NCI-H526 treated with DMSO at 0.1 percent for 48 hours (cell line): Measurements from ENCODE around the gene VIL1.

Source experiments
- DNase-seq: peaks from one replicate; lab custom pipeline; 2025; lab: John Stamatoyannopoulos, UW

VIL1 gene

DNA sequence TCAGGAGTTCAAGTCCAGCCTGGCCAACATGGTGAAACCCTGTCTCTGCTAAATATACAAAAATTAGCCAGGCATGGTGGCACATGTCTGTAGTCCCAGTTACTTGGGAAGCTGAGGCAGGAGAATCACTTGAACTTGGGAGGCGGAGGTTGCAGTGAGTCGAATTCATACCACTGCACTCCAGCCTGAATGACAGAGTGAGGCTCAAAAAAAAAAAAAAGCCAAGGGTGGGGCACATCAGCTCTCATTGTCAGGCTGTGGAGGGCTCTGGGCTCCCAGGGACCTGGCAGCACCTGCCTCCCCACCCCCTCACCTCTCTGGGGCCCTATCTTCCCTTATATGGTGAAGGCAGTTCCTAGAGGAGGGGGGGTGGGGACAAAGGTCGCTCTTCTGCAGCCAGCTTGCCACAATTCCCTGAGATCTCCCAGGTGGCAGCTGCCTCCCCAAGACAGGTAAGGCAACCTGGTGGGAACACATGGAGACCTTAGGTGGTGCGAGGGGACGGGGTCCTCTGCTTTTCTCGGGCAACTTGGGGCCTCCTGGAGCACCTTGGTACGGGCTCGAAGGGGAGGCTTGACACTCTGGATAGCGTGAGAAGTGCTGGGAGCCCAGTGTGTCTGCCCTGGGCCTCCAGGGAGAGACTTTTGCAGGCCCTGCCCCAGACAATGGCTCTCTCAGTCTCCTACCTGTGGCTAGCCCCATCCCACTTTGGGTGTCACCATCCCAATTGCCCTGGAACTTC lies at the start of gene VIL1:
TSS of gene VIL1 (plus strand) at position 407 of the 742 bp plus-strand sequence. CDS start 4,656 bp downstream, outside the sequence.
- DNase-seq, result peak; percentile 85

DNA sequence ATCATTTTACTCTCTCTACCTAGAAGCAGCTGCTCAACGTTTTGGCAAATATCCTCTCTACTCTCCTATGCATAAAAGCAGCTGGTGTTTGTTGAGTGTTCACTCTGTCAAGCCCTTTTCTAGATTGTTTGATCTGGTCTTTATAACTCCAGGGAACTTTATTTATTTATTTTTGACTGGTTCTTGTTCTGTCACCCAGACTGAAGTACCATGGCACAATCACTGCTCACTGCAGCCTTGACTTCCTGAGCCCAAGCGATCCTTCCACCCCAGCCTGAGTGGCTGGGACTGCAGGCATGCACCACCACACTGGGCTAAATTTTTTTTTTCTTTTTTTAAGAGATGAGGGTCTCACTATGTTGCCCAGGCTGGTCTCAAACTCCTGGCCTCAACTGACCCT lies 49.6 kb upstream of the VIL1 start:
- no peak for DNase-seq

DNA sequence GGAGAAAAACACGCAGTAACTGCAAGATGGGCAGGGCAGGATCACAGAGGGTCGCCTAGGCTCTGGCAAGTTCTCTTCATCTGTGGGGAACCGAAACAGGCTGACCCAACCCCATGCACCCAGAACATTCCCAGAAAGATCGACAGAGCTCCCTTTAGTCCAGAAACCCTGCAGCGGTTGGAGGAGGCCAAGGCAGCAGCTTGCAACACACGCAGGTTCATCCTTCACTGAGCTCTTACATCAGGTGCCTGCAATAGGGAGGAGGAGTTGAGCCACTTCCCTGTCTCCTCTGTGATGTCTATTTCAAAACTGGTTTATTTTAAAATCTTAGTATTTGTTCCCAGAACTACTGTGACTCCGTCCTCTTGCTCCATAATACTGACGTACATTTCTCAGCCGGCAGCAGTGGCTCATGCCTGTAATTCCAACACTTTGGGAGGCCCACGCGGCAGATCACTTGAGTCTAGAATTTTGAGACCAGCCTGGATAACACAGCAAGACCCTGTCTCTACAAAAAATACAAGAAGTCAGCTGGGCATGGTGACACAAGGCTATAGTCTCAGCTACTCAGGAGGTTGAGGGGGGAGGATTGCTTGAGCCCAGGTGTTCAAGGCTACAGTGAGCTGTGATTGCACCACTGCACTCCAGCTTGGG lies 48.4 kb upstream of the VIL1 start:
- DNase-seq, result no peak

DNA sequence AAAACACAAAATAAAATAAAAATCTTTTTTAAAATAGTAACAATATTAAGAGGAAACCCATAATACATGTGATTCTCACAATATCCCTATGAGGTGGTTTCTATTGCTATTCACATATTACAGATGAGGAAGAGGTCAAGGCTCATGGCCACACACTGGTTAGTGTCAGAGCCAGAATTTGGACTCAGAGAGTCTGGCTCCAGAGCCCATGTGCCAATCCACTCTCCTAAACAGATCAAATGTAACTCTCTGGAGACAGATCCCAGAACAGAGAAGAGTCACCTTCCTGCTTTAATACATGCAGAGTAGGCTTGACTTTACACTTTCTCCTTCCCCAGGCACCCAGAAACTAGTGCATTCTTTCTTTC lies 47.0 kb upstream of the VIL1 start:
- DNase-seq, result no peak

DNA sequence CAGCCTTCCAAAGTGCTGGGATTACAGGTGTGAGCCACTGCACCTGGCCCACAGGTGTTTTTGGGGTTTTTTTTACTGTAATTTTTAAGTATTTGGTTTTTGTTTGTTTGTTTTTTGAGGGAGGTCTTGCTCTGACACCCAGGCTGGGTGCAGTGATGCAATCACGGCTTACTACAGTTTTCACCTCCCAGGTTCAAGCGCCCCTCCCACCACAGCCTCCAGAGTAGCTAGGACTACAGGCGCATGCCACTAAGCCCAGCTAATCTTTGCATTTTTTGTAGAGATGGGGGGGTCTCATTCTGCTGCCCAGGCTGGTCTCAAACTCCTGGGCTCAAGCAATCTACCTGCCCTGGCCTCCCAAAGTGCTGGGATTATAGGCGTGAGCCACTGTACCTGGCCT lies 44.1 kb upstream of the VIL1 start:
- no peak for DNase-seq

DNA sequence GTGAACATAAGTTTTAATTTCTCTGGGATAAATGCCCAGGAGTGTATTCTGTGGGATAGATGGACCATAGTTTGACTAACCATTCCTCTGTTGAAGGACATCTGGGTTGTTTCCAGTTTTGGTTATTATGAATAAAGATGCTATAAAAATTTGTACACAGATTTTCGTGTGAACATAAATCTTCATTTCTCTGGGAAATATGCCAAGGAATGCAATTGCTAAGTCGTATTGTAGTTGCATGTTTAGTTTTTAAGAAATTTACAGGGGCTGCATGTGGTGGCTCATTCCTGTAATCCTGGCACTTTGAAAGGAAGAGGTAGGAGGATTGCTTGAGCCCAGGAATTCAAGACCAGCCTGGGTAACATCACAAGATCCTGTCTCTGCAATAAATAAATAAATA lies 43.7 kb upstream of the VIL1 start:
- DNase-seq, result no peak

DNA sequence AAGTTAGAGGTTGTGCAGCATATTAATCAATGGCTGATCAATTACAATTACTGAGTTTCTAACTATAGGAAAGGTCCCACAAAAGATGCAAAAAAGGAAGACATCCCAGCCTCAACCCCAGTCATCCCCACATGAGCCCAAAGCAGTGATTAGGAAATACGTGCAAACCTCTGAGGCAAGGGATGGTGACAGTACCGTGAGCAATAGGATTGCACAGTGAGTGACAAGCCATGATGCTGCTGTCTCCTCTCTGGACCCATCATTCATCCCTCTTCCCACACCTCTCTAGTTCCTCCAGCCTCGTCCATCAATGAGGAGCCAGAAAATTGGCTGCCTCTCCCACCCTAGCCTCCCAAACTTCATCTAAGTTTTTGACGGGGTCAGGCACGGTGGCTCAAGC lies 40.9 kb upstream of the VIL1 start:
- DNase-seq, result no peak

DNA sequence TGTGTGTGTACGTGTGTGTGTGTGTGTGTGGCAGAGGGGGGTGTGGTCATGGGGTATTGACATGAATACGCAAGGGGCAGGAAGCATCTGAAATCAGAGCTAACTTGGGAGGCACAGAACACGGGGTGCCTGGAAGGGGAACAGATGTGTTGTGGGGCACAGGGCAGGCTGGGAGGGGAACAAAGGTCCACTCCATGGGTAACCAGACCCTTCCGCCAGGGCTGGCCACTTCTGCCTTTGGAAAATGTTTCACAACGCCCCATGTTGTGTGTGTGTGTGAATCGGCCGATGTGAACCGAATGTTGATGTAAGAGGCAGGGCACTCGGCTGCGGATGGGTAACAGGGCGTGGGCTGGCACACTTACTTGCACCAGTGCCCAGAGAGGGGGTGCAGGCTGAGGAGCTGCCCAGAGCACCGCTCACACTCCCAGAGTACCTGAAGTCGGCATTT lies 37.0 kb upstream of the VIL1 start, which contains the start of gene SLC11A1:
TSS of gene SLC11A1 (plus strand) at position 358 of the 451 bp plus-strand sequence. CDS start 96 bp downstream, outside the sequence.
- DNase-seq, result no peak

DNA sequence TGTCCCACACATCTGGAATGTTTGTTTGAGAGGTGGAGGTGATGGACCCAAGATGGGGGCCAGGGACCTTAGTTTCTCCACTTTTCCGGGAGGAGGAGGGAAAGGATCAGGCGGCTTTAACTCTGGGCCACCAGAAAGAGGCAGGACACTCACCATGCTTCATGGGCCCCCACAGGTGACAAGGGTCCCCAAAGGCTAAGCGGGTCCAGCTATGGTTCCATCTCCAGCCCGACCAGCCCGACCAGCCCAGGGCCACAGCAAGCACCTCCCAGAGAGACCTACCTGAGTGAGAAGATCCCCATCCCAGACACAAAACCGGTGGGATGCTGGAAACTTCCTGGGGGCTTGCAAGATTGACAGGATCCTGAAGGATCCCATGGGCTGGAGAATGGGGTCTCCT lies 36.1 kb upstream of the VIL1 start:
- DNase-seq, result no peak

DNA sequence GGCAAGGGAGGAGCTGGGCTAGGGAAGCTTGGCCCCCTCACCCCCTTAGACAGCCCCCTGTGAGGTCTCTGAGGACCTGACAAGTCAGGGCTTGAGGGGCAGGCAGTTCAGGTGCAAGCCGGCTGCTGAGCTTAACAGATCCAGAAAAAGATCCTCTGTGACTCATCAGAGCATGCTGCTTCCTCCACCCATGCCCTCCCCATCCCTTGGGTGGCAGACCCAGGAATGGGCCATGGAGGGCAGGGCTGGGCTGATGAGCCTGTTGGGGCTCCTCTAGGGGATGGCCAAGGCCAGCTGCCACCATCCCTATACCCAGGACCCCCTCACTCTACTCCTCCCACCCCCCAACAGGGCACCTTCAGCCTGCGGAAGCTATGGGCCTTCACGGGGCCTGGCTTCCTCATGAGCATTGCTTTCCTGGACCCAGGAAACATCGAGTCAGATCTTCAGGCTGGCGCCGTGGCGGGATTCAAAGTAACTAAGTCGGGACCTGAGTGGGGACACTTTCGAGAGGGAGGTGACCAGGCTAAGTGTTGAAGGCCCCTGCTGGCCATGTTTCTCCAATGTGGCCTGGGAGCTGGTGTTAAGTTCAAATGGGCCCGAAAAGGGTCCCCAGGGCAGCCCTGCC lies 34.9 kb upstream of the VIL1 start:
- DNase-seq, result no peak

DNA sequence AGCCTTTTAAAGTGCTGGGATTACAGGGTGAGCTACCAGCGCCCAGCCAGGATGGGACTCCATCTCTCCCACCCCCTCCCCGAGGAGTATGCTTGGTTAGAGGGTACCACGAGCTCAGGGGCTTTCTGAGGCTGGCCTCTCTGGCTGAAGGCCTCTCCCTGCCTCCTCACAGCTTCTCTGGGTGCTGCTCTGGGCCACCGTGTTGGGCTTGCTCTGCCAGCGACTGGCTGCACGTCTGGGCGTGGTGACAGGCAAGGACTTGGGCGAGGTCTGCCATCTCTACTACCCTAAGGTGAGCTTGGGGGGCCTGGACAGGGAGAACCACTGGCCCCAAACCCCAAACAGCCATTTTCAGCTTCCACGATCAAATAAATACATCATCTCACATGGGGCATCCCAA lies 33.9 kb upstream of the VIL1 start:
- DNase-seq, result no peak

DNA sequence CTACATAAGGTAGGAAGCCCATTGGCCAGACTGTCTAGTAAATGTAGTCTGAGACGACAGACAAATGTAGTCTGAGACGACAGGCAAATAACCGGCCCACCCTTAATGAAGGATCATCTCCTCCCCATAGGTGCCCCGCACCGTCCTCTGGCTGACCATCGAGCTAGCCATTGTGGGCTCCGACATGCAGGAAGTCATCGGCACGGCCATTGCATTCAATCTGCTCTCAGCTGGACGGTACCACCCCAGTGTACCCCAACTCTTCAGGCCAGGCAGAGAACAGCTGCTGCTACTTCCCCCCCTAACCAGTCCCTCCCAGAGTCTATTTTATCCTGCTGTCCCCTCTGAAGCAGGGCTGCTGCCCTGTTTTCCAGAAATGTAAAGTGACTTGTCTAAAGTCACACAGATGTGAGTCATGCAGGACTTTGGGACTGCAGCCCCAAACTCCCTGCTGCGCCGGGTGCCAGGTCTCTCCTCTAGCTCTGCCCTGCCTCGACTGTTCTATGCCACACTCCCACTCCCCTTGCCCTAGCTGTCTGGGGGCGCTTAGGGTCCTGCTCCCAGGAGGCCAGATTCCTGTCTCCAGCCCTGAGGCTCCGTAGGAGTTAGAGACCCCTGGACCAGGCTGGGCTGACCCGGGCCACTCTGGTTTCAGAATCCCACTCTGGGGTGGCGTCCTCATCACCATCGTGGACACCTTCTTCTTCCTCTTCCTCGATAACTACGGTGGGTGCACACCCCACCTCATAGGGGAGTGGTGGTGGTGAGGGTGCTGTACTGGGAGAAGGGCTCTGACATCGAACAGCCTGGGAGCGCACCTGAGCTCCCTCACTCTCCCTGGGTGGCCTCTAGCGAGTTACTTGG lies 32.2 kb upstream of the VIL1 start:
- DNase-seq, result no peak

DNA sequence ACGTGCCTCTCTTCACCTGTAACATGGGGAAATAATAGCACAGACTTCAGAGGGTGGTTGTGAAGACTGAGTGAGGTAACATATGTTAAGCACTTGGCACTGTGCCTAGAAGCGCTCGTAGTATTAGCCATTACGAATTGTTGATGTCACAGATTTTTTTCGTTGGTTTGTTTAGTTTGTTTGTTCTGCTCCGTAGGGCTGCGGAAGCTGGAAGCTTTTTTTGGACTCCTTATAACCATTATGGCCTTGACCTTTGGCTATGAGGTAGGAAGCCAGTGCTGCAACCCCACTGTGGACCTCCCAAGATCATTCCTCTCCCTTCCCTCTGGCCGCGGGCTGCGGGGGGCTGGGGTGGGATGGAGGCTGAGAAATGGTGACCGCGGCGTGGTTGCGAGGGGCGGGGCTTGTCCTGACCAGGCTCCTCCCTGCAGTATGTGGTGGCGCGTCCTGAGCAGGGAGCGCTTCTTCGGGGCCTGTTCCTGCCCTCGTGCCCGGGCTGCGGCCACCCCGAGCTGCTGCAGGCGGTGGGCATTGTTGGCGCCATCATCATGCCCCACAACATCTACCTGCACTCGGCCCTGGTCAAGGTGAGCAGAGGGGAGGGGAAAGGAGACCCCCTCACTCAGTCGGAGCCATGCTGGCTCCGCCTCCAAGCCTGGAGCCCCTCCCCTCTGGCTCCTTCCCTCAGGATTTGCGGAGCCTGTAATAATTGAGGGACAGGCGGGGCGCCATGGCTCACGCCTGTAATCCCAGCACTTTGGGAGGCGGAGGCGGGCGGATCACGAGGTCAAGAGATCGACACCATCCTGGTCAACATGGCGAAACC lies 31.3 kb upstream of the VIL1 start:
- peak; percentile 34 for DNase-seq

DNA sequence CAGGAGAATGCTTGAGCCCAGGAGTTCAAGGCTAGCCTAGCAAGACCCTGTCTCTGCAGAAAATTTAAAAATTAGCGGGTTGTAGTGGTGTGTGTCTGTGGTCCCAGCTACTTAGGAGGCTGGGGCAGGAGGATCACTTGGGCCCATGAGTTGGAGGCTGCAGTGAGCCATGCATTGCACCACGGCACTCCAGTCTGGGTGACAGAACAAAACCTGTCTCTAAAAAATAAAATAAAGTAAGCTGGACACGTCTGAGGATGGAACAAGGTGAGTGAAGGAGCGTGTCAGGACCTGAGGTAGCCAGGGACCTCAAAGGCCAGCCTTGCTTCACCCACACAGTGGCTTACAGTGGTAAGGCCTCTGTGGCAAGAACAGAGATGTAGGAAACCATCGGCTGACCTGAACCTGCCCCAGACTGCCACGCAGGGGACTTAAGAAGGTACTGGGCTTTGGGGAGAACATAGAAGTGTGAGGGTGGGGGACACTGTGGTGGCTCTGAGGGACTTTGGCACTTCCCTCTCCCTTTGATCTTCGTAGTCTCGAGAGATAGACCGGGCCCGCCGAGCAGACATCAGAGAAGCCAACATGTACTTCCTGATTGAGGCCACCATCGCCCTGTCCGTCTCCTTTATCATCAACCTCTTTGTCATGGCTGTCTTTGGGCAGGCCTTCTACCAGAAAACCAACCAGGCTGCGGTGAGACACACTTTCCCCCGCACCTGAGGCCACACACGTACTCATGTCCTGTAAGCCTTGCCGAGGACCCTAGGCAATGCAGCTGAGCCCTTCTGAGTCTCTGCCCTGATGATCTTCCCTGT lies 29.4 kb upstream of the VIL1 start:
- no peak for DNase-seq

DNA sequence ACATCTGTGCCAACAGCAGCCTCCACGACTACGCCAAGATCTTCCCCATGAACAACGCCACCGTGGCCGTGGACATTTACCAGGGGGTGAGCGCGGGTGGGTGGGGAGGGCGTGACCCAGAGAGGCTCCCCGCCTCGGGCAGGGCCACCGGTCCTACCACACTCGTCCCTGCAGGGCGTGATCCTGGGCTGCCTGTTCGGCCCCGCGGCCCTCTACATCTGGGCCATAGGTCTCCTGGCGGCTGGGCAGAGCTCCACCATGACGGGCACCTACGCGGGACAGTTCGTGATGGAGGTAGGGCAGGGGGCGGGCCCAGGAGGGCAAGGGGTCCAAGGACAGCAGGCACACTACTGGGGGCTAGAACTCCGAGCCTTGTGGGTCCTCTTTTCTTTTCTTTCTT lies 27.7 kb upstream of the VIL1 start:
- no peak for DNase-seq

DNA sequence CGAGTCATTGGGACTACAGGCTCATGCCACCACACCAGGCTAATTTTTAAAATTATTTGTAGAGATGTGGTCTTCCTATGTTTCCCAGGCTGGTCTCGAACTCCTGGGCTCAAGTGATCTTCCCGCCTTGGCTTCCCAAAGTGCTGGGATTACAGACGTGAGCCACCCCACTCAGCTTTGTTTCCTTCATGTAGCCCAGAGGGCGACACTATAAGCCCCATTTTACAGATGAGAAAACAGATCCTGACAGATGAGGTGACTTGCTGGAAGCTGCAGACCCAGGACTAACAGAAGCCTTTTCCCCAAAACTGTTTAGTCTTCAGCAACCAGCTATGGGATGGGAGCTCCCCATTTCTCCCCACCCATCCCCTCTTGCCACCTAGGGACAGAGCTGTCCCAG lies 26.5 kb upstream of the VIL1 start:
- DNase-seq, result no peak

DNA sequence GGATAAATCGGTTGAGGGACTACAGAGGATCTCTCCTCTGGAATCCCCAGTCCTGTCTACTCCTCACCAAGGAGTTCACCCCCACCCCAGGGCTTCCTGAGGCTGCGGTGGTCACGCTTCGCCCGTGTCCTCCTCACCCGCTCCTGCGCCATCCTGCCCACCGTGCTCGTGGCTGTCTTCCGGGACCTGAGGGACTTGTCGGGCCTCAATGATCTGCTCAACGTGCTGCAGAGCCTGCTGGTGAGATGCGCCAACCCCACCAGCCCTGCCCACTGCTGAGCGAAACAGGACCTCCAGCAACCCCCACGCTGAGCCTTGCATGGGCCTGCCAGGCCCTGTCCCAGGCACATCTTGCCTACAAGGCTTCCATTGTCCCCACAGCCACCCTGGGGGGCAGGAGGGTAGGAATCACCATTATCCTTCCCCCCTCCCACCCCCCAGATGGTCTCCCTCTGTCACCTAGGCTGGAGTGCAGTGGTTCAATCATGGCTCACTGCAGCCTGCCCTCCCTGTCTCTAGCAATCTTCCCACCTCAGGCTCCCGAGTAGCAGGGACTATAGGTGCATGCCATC lies 25.9 kb upstream of the VIL1 start:
- DNase-seq, result no peak

DNA sequence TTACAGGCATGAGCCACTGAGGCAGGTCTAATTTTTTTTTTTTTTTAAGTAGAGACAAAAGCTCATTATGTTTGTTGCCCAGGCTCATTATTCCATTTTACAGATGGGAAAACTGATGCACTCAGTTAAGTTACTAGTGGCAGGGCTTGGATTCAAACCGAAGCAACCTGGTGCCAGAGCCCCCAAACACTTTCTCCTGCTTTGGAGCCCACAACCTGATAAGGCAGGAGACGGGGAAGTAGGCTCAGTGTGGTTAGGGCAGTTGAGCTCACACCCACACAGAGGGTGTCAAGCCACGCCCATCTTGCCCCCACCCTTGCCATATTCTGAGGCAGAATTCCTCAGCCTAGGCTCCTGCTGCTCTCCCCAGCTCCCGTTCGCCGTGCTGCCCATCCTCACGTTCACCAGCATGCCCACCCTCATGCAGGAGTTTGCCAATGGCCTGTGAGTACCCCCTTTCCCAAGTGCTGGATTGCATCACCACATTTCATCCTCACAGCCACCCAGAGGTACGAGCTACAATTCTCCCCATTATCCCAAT lies 25.1 kb upstream of the VIL1 start:
- no peak for DNase-seq

DNA sequence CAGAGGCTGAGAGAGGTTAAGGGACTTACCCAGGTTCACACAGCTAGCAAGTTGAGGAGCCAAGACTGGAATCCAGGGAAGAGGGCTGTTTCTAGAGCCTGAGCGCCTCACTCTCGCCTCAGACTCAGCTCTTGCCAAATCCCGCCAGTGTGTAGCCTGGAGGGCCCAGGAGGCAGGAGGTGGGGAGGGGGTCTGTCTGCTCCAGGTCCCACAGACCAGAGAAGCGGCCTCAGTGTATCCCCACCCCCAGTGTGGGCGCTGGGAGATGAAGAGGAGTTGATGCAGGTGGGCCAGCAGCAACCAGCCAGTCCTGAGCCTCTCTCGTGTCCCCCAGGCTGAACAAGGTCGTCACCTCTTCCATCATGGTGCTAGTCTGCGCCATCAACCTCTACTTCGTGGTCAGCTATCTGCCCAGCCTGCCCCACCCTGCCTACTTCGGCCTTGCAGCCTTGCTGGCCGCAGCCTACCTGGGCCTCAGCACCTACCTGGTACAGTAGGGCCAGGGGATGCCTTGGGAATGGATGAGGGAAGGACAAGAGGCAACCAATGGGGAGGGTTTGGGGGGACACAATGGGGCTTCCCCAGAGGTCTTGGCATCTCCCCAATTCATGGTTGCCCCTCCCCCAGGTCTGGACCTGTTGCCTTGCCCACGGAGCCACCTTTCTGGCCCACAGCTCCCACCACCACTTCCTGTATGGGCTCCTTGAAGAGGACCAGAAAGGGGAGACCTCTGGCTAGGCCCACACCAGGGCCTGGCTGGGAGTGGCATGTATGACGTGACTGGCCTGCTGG lies 24.4 kb upstream of the VIL1 start:
- DNase-seq, result no peak
